Endodermal cell (in vitro differentiated cells): ENCODE results near the gene CCS. TPM values are rescaled to one million over a fixed set of nuclear protein-coding genes. Genes with fewer than 3 reads are reported as not detected.

Source experiments
- DNase-seq: peaks from one replicate; pipeline ENCODE4 v3.0.0-alpha.2; 2017
- H3K27ac ChIP-seq: 2 replicates; pipeline ENCODE4 v1.5.1; 2013; ENCODE audit warnings: mild to moderate bottlenecking, low read depth, low read length, moderate library complexity
- H3K27me3 ChIP-seq: 2 replicates; pipeline ENCODE4 v1.6.1; 2013; ENCODE audit warnings: mild to moderate bottlenecking, low read length, moderate library complexity; ENCODE audit not compliant: insufficient read depth, control insufficient read depth, poor library complexity, severe bottlenecking
- H3K36me3 ChIP-seq: 2 replicates; pipeline ENCODE4 v1.7.0; 2013; ENCODE audit warnings: mild to moderate bottlenecking, low read length, moderate library complexity; ENCODE audit not compliant: control insufficient read depth, insufficient read depth
- H3K4me1 ChIP-seq: one replicate; pipeline ENCODE4 v1.7.0; 2013; ENCODE audit warnings: low read length; ENCODE audit not compliant: control insufficient read depth, insufficient read depth
- H3K4me3 ChIP-seq: 2 replicates; pipeline ENCODE4 v1.5.1; 2013; ENCODE audit warnings: mild to moderate bottlenecking, low read length, moderate library complexity
- H3K9ac ChIP-seq: 2 replicates; pipeline ENCODE4 v1.6.1; 2013; ENCODE audit warnings: mild to moderate bottlenecking, low read length, moderate library complexity; ENCODE audit not compliant: poor library complexity, severe bottlenecking; ENCODE audit errors: extremely low read depth
- H3K9me3 ChIP-seq: 2 replicates; pipeline ENCODE4 v1.6.1; 2013; ENCODE audit warnings: mild to moderate bottlenecking, low read length, moderate library complexity; ENCODE audit not compliant: control insufficient read depth
- H3K27ac Mint-ChIP-seq: 2 replicates; pipeline ENCODE4 v1.8.0; 2020; ENCODE audit warnings: mixed read lengths
- H3K27me3 Mint-ChIP-seq: 2 replicates; pipeline ENCODE4 v1.8.0; 2021; ENCODE audit warnings: mild to moderate bottlenecking, mixed read lengths; ENCODE audit not compliant: insufficient read depth
- H3K36me3 Mint-ChIP-seq: 2 replicates; pipeline ENCODE4 v1.8.0; 2020; ENCODE audit warnings: low read depth, mixed read lengths
- H3K4me1 Mint-ChIP-seq: 2 replicates; pipeline ENCODE4 v1.8.0; 2020; ENCODE audit warnings: mixed read lengths
- H3K4me3 Mint-ChIP-seq: 2 replicates; pipeline ENCODE4 v1.8.0; 2020; ENCODE audit warnings: mild to moderate bottlenecking, moderate library complexity, mixed read lengths
- H3K9me3 Mint-ChIP-seq: 2 replicates; pipeline ENCODE4 v1.8.0; 2020; ENCODE audit warnings: mild to moderate bottlenecking, mixed read lengths
- CTCF ChIP-seq: fragments of 200-600 bp; sonication (generic); conservative IDR thresholded peaks from 2 replicates; pipeline ENCODE4 v1.5.0; 2021; ENCODE audit warnings: antibody characterized with exemption, mild to moderate bottlenecking
- WGBS, 2 experiments: methylation state at CpG; one replicate each; pipeline versions ENCODE4 v1.1.5 to v1.1.7; 2013; ENCODE audit warnings: missing lambda C conversion rate in 2 of 2, mixed read lengths in 1 of 2; ENCODE audit not compliant: insufficient coverage in 1 of 2, insufficient read length in 1 of 2; 5-methylcytosine and 5-hydroxymethylcytosine counted together
- total RNA-seq, 2 donors: library from RNA; stranded (reverse); fragmentation: NEBNext Ultra II Directional in 1 of 2; extraction: Animal tissue kit (Norgen Biotek cat#: 25700) in 1 of 2; gene quantifications; 2 replicates in 1 of 2; 3 replicates in 1 of 2; pipeline ENCODE4 v1.2.1, GENCODE V29; 2021

Gene CCS
- total RNA-seq, 2 donors from 2014 or later = 62.9 to 64.7 TPM

GRCh38 chr11:66566221-66566620, 26.8 kb upstream of the CCS start:
- H3K36me3 Mint-ChIP-seq = no peaks in the 10 kb centered on the region
- Histone ChIP-seq H3K9ac (no peak overlapping the region), H3K36me3 (no peaks in the 10 kb centered on the region), H3K27ac (no peak overlapping the region), H3K4me1 (peaks cover 6% of the 10 kb centered on the region), H3K4me3 (no peak overlapping the region), H3K27me3 (no peaks in the 10 kb centered on the region), H3K9me3 (peaks cover 7% of the 10 kb centered on the region)
- peaks cover 4% of the 10 kb centered on the region for H3K27me3 Mint-ChIP-seq
- peaks cover 9% of the 10 kb centered on the region for H3K9me3 Mint-ChIP-seq
- H3K4me1 Mint-ChIP-seq = peaks cover 13% of the 10 kb centered on the region
- no peak for TF ChIP-seq CTCF
- no peak overlapping the region for H3K27ac Mint-ChIP-seq
- H3K4me3 Mint-ChIP-seq = no peak overlapping the region
- WGBS, 2 experiments = 94 to 95% methylated on average over 5 to 8 of the region's 8 CpGs
- no peak for DNase-seq

DNA sequence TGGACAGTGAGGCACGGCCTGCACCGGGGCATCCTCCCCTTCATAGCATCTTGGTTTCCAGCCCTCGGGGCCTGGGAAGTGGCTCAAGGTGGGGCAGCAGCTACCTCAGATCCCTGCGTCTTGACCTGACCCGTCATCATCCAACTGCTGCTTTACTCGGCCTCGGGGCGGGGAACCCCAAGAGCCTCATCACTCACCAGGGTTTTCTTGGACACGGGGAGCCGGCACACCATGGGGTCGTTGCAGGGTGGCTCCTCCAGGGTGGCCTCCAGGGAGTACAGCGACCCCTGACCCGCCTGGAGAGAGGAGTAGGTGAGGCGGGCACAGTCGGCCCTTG, 25.2 kb upstream of the CCS start:
- 87 to 91% methylated on average over 12 to 15 of the region's 15 CpGs for WGBS, 2 experiments
- no peak overlapping the region for H3K4me3 Mint-ChIP-seq
- no peaks in the 10 kb centered on the region for H3K27me3 ChIP-seq
- H3K27ac Mint-ChIP-seq = no peak overlapping the region
- H3K36me3 Mint-ChIP-seq = no peaks in the 10 kb centered on the region
- H3K27ac ChIP-seq = no peak overlapping the region
- no peak for DNase-seq
- H3K4me1 Mint-ChIP-seq = peaks cover 13% of the 10 kb centered on the region
- H3K9me3 ChIP-seq = peaks cover 13% of the 10 kb centered on the region
- H3K9ac ChIP-seq = no peak overlapping the region
- no peak overlapping the region for H3K4me3 ChIP-seq
- no peak for TF ChIP-seq CTCF
- peaks cover 6% of the 10 kb centered on the region for H3K4me1 ChIP-seq
- peaks cover 4% of the 10 kb centered on the region for H3K27me3 Mint-ChIP-seq
- H3K36me3 ChIP-seq = no peaks in the 10 kb centered on the region
- H3K9me3 Mint-ChIP-seq = peaks cover 23% of the 10 kb centered on the region

- peaks cover 4% of the 10 kb centered on the region for H3K27me3 Mint-ChIP-seq
- H3K4me1 Mint-ChIP-seq = peaks cover 13% of the 10 kb centered on the region
- TF ChIP-seq CTCF = no peak
- no peaks in the 10 kb centered on the region for H3K36me3 ChIP-seq
- peaks cover 6% of the 10 kb centered on the region for H3K4me1 ChIP-seq
- no peaks in the 10 kb centered on the region for H3K36me3 Mint-ChIP-seq
- H3K9me3 ChIP-seq = peaks cover 19% of the 10 kb centered on the region
- no peak within 1 kb of the TSS for H3K4me3 Mint-ChIP-seq
- 77 to 82% methylated on average over 65 to 77 of the region's 77 CpGs for WGBS, 2 experiments
- H3K9ac ChIP-seq = no peak within 1 kb of the TSS
- H3K4me3 ChIP-seq = no peak within 1 kb of the TSS
- DNase-seq = peak; percentile 70
- no peak within 1 kb of the TSS for H3K27ac Mint-ChIP-seq
- no peaks in the 10 kb centered on the region for H3K27me3 ChIP-seq
- H3K27ac ChIP-seq = no peak within 1 kb of the TSS
- H3K9me3 Mint-ChIP-seq = peaks cover 29% of the 10 kb centered on the region
These were observed 24.7 kb upstream of the CCS start, which contains the start of gene CTSF for GRCh38 chr11:66568124-66568916. CTSF (minus strand) TSS chr11:66568606; CDS start chr11:66568486, 120 bp downstream.
